Measurements from ENCODE around the gene AKAP8.
A peak's percentile ranks its signal among the peaks of the same experiment; 100 is the strongest.
"Not testable (repeated sequence)": the region's sequence is repeated elsewhere in the genome, so short reads cannot be mapped to it uniquely, and the experiment has no call there.

AKAP8 gene

DNA sequence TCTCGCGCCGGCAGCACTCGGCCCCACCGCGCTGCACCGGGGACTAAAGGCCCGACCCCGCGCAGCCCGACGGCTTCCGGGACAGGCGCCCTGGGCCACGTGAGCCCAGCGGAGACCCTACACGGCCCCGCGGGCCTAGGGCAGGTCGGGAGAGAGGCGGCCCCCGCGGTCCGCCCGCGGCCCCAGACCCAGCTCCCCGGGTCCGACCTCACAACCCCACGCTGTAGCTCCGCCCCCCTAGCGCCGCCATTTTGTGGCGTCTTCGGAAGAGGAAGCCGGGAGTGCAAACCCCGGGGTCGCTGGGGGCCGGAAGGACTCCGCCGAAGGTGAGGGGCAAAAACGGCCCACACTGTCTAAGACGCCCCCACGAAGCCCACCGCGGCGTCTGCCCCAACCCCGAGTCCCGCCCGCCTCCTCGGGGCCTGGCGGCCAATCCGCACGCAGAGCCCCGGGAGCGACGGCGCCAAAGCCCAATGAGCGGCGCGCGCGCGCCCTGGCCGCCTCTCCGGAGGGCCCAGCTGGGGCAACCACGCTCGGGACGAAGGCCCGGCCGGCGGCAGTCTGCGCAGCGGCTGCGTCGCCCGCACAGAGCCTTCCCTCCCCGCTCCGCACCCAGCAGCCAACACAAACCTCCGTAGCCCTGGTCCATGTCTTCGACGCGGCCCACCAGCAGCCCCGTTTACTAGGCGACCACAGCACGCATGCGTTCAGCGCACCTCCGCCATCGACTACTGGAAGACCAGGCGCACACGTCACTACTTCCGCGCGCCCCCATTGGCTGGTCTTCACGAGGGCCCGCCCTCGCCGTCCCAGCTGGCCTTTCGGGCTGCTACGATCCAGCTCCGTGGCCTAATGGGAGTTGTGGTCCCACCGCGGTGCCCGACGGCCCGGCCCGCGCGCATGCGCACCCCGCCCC lies at the start of gene AKAP8:
Gene AKAP8, minus strand, starts transcription at position 705 of the 916 bp plus-strand sequence. Its CDS starts 56 bp downstream, at position 649.
- no peak for FAIRE-seq

GRCh38 chr19:15427991-15428471 lies 48.4 kb upstream of the AKAP8 start:
- FAIRE-seq: no peak

GRCh38 chr19:15427350-15427700 lies 47.7 kb upstream of the AKAP8 start:
- FAIRE-seq: no peak

DNA sequence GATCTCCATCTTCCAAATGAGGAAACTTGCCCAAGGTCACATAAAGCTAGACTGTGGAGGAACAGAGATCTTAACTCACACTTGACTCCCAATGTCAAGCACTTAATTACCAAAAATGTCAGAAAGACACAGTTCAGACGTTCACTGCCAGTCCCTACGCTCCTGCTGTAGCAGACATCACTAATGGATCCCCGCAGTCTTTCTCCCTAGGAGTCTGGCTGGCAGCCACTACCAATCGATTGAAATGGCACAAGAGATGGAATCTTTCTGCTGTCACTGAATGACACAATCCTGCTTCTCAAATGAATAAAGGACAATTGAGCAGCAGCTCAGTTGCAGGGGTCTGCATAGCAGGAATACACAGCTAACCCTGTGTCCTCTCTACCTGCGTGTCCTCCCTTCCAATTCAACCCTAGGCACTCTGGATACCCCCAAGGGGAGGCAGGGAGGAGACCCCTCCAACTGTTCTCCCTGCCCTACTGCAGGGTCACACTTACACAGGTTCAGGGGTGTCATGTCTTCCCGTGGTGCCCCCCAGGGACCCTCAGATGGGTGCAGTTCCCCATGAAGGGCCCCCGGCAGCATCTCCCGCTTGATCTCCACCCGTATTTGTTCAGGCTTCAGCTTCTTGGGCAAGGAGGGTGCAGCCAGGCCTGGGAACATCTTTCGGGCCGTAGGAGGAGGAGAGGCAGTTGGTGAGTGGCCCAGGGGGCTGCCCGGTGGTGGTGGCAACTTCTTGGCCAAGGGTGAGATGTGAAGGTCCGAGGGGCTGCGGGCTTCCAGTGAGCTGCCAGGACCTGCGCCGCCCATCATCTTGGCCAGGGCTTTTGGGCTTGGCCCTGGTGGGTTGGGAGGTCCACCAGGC lies 47.1 kb upstream of the AKAP8 start:
- FAIRE-seq: no peak

DNA sequence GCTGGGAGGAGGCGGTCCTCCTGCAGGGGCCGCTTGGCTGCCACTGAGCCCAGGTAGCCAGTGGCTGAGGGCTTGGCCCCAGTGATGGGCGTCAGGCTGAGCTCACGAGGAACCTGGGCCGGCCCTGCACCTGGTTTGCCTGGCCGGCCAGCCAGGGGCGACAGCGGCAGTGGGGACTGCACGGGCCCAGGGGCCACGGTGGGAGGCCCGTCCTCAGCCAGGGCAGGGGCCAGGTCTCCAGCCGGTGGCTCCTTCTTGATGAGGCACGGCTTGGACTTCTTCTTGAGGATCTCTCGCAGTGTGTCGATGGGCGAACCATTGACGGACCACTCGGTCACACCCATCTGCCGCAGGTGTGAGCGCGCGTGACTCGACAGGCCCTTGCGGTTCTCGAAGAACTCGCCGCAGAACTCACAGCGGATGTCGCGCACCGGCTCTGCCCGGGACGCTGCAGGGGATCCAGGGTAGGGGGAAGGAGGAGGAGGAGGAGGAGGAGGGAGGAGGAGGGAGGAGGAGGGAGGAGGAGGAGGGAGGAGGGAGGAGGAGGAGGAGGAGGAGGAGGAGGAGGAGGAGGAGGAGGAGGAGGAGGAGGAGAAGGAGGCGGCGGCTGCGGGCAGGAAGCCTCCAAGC lies 45.8 kb upstream of the AKAP8 start:
- FAIRE-seq: no peak

DNA sequence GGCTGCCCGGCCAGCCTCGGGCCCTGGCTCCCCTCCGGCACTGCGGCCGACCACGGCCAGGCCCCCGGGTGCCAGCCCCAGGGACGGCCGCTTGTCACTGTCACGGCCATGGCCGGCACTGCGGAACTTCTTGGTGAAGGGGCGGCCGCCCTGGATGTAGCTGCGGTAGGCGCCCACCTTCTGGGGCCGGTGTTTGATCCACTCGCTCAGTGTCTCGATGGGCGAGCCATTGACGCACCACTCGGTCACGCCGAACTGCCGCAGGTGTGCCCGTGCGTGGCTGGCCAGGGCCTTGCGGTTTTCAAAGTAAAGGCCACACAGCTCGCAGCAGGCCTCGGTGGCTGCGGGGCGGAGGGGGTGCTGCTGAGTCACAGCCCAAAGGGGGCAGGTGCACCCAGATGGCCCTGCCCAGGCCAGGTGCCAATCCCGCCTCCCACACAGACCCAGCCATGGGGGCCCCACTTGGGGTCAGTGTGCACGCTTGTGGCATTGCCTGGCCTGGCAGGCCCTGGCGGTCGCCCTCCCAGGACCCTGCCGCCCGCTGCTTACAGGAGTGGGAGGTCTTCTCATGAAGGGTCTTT lies 45.2 kb upstream of the AKAP8 start:
- FAIRE-seq: no peak

DNA sequence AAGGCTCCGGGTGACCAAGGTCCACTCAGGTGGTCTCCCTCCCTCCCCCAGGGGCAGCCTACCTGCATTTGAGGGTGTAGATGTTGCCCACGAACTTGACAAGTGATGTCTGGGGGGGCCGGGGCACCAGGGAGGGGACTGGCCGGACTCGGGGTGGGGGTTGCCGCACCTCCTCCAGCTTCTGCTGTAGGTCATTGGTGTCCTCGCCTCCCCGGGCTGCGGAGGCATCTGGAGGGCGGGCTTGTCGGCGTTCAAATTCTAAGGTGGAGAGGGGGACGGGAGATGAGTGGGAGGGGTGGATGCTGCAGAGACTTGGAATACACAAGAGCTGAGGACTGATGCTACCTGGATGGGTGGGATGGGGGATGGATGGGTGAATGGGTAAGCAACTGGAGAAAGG lies 44.5 kb upstream of the AKAP8 start:
- FAIRE-seq: no peak

DNA sequence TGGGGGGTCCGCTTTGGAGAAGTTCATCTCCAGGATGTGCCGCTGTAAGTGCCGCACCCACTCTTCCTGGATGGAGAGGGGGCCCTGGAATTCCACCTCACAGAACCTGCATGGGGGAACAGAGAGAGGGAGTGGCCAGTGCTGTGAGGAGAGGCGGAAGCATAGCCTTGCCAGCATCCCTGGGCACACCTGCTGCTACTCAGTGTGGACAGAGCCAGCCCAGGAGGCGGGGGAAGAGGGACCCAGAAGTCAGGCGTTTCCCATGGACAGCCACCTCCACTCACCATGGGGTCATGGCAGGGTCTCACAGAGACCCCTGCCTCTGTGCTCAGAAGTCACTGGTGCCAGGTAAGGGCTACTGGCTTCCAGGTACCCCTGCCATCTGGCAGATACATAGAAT lies 43.5 kb upstream of the AKAP8 start:
- no peak for FAIRE-seq

GRCh38 chr19:15422296-15423075 lies 42.9 kb upstream of the AKAP8 start:
- no peak for FAIRE-seq

- FAIRE-seq: no peak
Measured at GRCh38 chr19:15421721-15422260, 42.2 kb upstream of the AKAP8 start.

- no peak for FAIRE-seq
Measured at GRCh38 chr19:15421136-15421695, 41.6 kb upstream of the AKAP8 start.

GRCh38 chr19:15419413-15420025 lies 39.9 kb upstream of the AKAP8 start:
- FAIRE-seq: no peak

DNA sequence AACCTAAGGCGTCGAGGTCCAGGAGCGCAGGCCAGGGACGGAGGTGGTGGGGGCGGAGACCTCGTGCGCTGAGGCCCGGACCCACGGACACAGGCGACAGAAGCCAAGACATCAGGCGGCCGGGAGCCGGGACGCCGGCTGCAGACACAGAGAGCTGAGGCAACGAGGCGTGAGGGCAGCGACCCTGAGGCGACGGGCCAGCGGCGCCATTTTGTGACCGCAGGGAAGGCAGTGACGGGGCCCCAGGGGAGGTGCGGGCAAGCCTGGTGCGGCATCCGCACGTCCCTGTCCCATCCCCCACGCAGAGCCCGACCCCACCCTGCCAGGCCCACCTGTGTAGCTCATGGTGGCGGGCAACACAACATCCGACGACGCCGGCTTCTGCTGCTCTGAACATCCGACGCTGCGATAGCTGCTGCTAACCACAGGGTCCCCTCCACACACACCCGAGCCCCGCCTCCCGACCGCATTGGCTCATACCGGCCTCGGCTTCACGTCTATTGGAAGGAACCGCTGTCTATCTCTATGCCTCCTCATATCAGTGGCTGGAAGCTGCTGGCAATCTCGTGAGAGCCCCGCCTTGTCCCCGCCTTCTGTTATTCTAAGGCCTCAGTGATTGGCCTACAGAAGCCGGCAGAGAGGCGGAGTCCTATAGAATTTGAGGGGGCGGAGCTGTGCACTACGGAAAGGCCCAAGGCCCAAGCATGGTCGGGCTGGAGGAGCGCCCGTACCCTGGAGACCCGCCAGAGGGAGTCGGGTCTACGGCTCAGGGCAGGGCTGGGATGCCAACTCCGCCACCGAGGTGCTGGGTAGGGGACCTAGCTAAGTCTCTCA lies 39.2 kb upstream of the AKAP8 start, which contains the start of gene AKAP8L:
Gene AKAP8L, minus strand, starts transcription at position 410 of the 834 bp plus-strand sequence. Its CDS starts 65 bp downstream, at position 345.
- FAIRE-seq: peak; percentile 84

DNA sequence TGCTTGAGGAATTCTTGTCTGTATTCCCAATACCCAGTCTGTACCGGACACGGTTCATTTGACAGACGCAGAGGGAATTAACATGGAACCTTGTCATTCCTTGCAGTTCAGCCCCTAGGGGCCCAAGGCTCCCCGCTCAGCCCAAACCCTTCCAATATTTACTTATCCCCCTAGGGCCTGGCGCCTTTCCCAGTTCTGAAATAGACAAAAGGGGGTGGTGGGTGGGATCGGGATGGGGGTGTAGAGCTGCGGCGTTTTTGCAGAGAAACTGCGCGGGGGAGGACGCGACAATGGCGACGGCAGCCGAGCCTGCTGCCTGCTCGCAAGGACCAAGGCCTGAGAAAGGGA lies 38.6 kb upstream of the AKAP8 start:
- no peak for FAIRE-seq

GRCh38 chr19:15417699-15418098 lies 38.1 kb upstream of the AKAP8 start:
- FAIRE-seq: no peak

GRCh38 chr19:15412832-15413231 lies 33.2 kb upstream of the AKAP8 start:
- no peak for FAIRE-seq

DNA sequence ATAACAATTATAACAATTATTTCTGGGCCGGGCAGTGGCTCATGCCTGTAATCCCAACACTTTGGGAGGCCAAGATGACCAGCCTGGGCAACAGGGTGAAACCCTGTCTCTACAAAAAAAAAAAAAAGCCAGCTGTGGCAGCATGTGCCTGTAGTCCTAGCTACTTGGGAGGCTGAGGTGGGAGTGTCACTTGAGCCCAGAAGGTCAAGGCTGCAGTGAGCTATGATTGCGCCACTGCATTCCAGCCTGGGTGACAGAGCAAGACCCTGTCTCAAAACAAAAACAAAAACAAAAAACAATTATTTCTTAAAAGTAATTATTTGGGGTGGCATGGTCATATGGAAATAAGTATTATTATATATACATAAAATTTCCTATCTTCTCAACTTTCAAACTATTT lies 31.8 kb upstream of the AKAP8 start:
- FAIRE-seq: not testable (repeated sequence)

GRCh38 chr19:15404780-15405211 lies 25.2 kb upstream of the AKAP8 start:
- no peak for FAIRE-seq

- FAIRE-seq: no peak
Measured at GRCh38 chr19:15404097-15404779, 24.7 kb upstream of the AKAP8 start.

Data from colon (tissue), 2 donors.